ENCODE results near the gene SEPTIN10.

The SEPTIN10 gene

GRCh38 chr2:109616184-109616583 lies 2.4 kb upstream of the SEPTIN10 start:
- Histone ChIP-seq H3K4me3 (replicated peaks; ENCODE audit: low read depth, low read length) (no peak overlapping the region), H3K27me3 (replicated peaks; ENCODE audit: control insufficient read depth, insufficient read depth, low read length) (no peaks in the 10 kb centered on the region), H3K36me3 (ENCODE audit: control insufficient read depth, insufficient read depth, low read length) (no peaks in the 10 kb centered on the region)
- TF ChIP-seq CTCF (IDR thresholded peaks at IDR 0.05; ENCODE audit: insufficient read depth, low read length, poor library complexity, severe bottlenecking) = no peak
- DNase-seq (ENCODE audit: extremely low read depth, insufficient read length) = no peak

GRCh38 chr2:109615637-109616144 lies 1.9 kb upstream of the SEPTIN10 start:
- no peak overlapping the region for H3K4me3 ChIP-seq (replicated peaks; ENCODE audit: low read depth, low read length)
- no peak for TF ChIP-seq CTCF (IDR thresholded peaks at IDR 0.05; ENCODE audit: insufficient read depth, low read length, poor library complexity, severe bottlenecking)
- no peak for DNase-seq (ENCODE audit: extremely low read depth, insufficient read length)
- H3K27me3 ChIP-seq (replicated peaks; ENCODE audit: control insufficient read depth, insufficient read depth, low read length) = no peaks in the 10 kb centered on the region
- no peaks in the 10 kb centered on the region for H3K36me3 ChIP-seq (ENCODE audit: control insufficient read depth, insufficient read depth, low read length)

- Histone ChIP-seq H3K36me3 (ENCODE audit: control insufficient read depth, insufficient read depth, low read length) (no peaks in the 10 kb centered on the region), H3K27me3 (replicated peaks; ENCODE audit: control insufficient read depth, insufficient read depth, low read length) (no peaks in the 10 kb centered on the region), H3K4me3 (replicated peaks; ENCODE audit: low read depth, low read length) (no peak overlapping the region)
- no peak for TF ChIP-seq CTCF (IDR thresholded peaks at IDR 0.05; ENCODE audit: insufficient read depth, low read length, poor library complexity, severe bottlenecking)
- no peak for DNase-seq (ENCODE audit: extremely low read depth, insufficient read length)
These were observed 1.2 kb upstream of the SEPTIN10 start for GRCh38 chr2:109614715-109615636.

GRCh38 chr2:109613081-109613921 lies 465 bp downstream of the SEPTIN10 start:
- no peaks in the 10 kb centered on the region for H3K36me3 ChIP-seq (ENCODE audit: control insufficient read depth, insufficient read depth, low read length)
- DNase-seq (ENCODE audit: extremely low read depth, insufficient read length) = no peak
- no peak for TF ChIP-seq CTCF (IDR thresholded peaks at IDR 0.05; ENCODE audit: insufficient read depth, low read length, poor library complexity, severe bottlenecking)
- H3K4me3 ChIP-seq (replicated peaks; ENCODE audit: low read depth, low read length) = no peak overlapping the region
- H3K27me3 ChIP-seq (replicated peaks; ENCODE audit: control insufficient read depth, insufficient read depth, low read length) = no peaks in the 10 kb centered on the region

GRCh38 chr2:109611467-109612095 lies 2.2 kb downstream of the SEPTIN10 start:
- Histone ChIP-seq H3K27me3 (replicated peaks; ENCODE audit: control insufficient read depth, insufficient read depth, low read length) (no peaks in the 10 kb centered on the region), H3K36me3 (ENCODE audit: control insufficient read depth, insufficient read depth, low read length) (no peaks in the 10 kb centered on the region), H3K4me3 (replicated peaks; ENCODE audit: low read depth, low read length) (no peak overlapping the region)
- no peak for TF ChIP-seq CTCF (IDR thresholded peaks at IDR 0.05; ENCODE audit: insufficient read depth, low read length, poor library complexity, severe bottlenecking)
- no peak for DNase-seq (ENCODE audit: extremely low read depth, insufficient read length)

Measured in GM06990 (cell line).